ENCODE results near the gene MAST3.
"Not testable (repeated sequence)": the region's sequence is repeated elsewhere in the genome, so short reads cannot be mapped to it uniquely, and the experiment has no call there.

Gene MAST3

GRCh38 chr19:18141031-18141430, 43.5 kb downstream of the MAST3 start:
- DNase-seq = no peak

GRCh38 chr19:18143902-18144301, 46.3 kb downstream of the MAST3 start:
- no peak for DNase-seq

- DNase-seq = no peak
Observed at GRCh38 chr19:18144361-18144760, 46.8 kb downstream of the MAST3 start.

GRCh38 chr19:18144906-18145305, 47.3 kb downstream of the MAST3 start:
- no peak for DNase-seq

GRCh38 chr19:18145391-18145999, 47.9 kb downstream of the MAST3 start:
- no peak for DNase-seq

- DNase-seq = no peak
Observed at GRCh38 chr19:18147396-18147795, 49.8 kb downstream of the MAST3 start.

- DNase-seq = no peak
Observed at GRCh38 chr19:18149596-18149975, 52.0 kb downstream of the MAST3 start.

GRCh38 chr19:18150776-18151624, 53.4 kb downstream of the MAST3 start:
- DNase-seq = no peak

- DNase-seq = peak; percentile 98 to 100
Observed at GRCh38 chr19:18152442-18152816, 54.9 kb downstream of the MAST3 start.

GRCh38 chr19:18152817-18153555, 55.4 kb downstream of the MAST3 start, which contains the start of gene PIK3R2:
Gene PIK3R2, plus strand, starts transcription at chr19:18153163. Its CDS starts 2,717 bp downstream, at chr19:18155880.
- peak; percentile 97 to 100 for DNase-seq

- no peak for DNase-seq
Observed at GRCh38 chr19:18153556-18154134, 56.1 kb downstream of the MAST3 start.

- DNase-seq = no peak
Observed at GRCh38 chr19:18155095-18156087, 57.8 kb downstream of the MAST3 start.

GRCh38 chr19:18156268-18156667, 58.7 kb downstream of the MAST3 start:
- DNase-seq = no peak

GRCh38 chr19:18156841-18157464, 59.4 kb downstream of the MAST3 start:
- DNase-seq = no peak

- no peak for DNase-seq
Observed at GRCh38 chr19:18157465-18158063, 60.0 kb downstream of the MAST3 start.

GRCh38 chr19:18158467-18158866, 60.9 kb downstream of the MAST3 start:
- no peak for DNase-seq

GRCh38 chr19:18159059-18159616, 61.6 kb downstream of the MAST3 start:
- not testable (repeated sequence) for DNase-seq

- no peak for DNase-seq
Observed at GRCh38 chr19:18159810-18160209, 62.2 kb downstream of the MAST3 start.

- DNase-seq = no peak
Observed at GRCh38 chr19:18160493-18160970, 63.0 kb downstream of the MAST3 start.

- DNase-seq = peak; percentile 40 to 83
Observed at GRCh38 chr19:18160971-18161635, 63.5 kb downstream of the MAST3 start.

Data from inflammatory macrophage treated with lipopolysaccharide for 1 hour (primary cell).